HT1080 (cell line): ENCODE results near the gene IGFLR1. TPM values are rescaled to one million over a fixed set of nuclear protein-coding genes. Genes with fewer than 3 reads are reported as not detected.

Experiments
- DNase-seq: peaks from one replicate; pipeline ENCODE4 v3.0.0-alpha.2; 2015; ENCODE audit warnings: low read depth
- total RNA-seq: library from RNA; depleted of rRNA; stranded (reverse); fragments of >200 nt; shearing (Covaris generic); gene quantifications from 2 replicates; pipeline ENCODE4 v1.2.3, GENCODE V29; 2014

The IGFLR1 gene
- total RNA-seq, 1 experiment from 2014 or later = 2.9 TPM

- DNase-seq = peak; percentile 93
Measured at GRCh38 chr19:35740423-35741202, 1.6 kb downstream of the IGFLR1 start.

- DNase-seq = no peak
Measured at GRCh38 chr19:35740108-35740422, 2.2 kb downstream of the IGFLR1 start.

- DNase-seq = no peak
Measured at GRCh38 chr19:35739275-35740107, 2.8 kb downstream of the IGFLR1 start.

GRCh38 chr19:35738887-35739229, 3.4 kb downstream of the IGFLR1 start:
- DNase-seq = no peak

GRCh38 chr19:35738021-35738886, 4.0 kb downstream of the IGFLR1 start:
- DNase-seq = no peak

GRCh38 chr19:35736913-35737886, 5.1 kb downstream of the IGFLR1 start:
- DNase-seq = no peak

- no peak for DNase-seq
Measured at GRCh38 chr19:35734889-35735288, 7.4 kb downstream of the IGFLR1 start.

- no peak for DNase-seq
Measured at GRCh38 chr19:35734273-35734672, 8.0 kb downstream of the IGFLR1 start.

- DNase-seq = no peak
Measured at GRCh38 chr19:35733180-35734125, 8.8 kb downstream of the IGFLR1 start.

GRCh38 chr19:35732540-35733179, 9.6 kb downstream of the IGFLR1 start:
- DNase-seq = no peak

GRCh38 chr19:35731779-35732405, 10.4 kb downstream of the IGFLR1 start:
- DNase-seq = no peak

- DNase-seq = no peak
Measured at GRCh38 chr19:35731353-35731752, 10.9 kb downstream of the IGFLR1 start.

GRCh38 chr19:35730326-35730725, 11.9 kb downstream of the IGFLR1 start:
- DNase-seq = no peak

- DNase-seq = no peak
Measured at GRCh38 chr19:35729763-35730162, 12.5 kb downstream of the IGFLR1 start.

GRCh38 chr19:35729021-35729420, 13.2 kb downstream of the IGFLR1 start:
- DNase-seq = no peak

- DNase-seq = no peak
Measured at GRCh38 chr19:35727956-35728706, 14.1 kb downstream of the IGFLR1 start.

GRCh38 chr19:35727053-35727955, 14.9 kb downstream of the IGFLR1 start:
- DNase-seq = no peak
